ENCODE measurements around the gene PXDN.
"Not testable (repeated sequence)": the region's sequence is repeated elsewhere in the genome, so short reads cannot be mapped to it uniquely, and the experiment has no call there.

Gene PXDN

DNA sequence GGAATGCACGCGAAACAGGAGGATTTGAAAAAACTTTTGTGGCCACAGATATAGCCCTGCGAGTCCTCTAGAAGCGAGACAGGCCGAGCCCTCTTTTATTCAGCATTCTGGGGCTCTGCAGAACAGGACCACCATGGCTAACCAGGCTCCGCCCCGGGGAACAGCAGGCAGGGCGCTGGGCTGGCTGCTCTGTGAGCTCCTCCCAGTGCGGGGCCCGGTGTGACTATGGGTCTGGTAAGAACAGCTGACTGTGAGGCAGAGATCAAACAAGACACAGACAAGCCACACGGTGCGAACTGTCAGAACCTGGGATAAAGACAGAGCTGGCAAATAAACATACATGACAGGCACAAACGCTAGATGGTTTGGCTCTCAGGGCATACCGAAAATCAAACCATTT is 15.5 kb downstream of the PXDN start:
- H3K27me3 Mint-ChIP-seq: no peaks in the 10 kb centered on the region
- H3K27ac Mint-ChIP-seq: no peak overlapping the region
- no peaks in the 10 kb centered on the region for H3K36me3 Mint-ChIP-seq
- ATAC-seq: no peak
- no peak overlapping the region for H3K4me3 Mint-ChIP-seq
- H3K9me3 Mint-ChIP-seq: no peaks in the 10 kb centered on the region
- H3K4me1 Mint-ChIP-seq: no peaks in the 10 kb centered on the region

DNA sequence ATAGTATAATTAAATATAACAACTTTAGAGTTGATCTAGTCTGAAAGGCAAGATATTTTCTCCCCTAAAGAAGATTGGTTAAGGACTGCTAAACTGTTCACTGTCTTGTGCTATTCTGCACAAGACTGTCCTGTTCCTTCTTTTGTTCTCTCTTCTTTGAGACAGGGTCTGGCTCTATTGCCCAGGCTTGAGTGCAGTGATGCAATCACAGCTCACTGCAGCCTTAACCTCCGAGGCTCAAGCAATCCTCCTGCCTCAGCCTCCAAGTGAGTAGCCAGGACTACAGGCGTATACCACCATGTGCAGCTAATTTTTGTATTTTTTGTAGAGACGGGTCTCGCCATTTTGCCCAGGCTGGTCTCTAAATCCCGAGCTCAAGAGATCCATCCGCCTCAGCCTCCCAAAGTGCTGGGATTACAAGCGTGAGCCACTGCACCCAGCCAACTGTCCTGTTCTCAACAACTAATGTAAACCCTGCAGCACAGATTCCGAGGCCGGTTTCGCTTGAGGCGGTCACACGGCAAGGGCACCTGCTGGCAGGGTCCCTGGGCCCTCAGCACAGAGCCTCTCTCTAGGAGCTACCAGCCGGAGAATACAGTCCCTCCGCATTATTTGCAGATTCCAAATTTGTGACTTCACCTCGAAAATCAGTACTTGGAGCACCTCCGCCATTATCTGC is 16.4 kb downstream of the PXDN start:
- no peaks in the 10 kb centered on the region for H3K4me1 Mint-ChIP-seq
- H3K36me3 Mint-ChIP-seq: no peaks in the 10 kb centered on the region
- H3K27me3 Mint-ChIP-seq: no peaks in the 10 kb centered on the region
- no peak overlapping the region for H3K27ac Mint-ChIP-seq
- no peak overlapping the region for H3K4me3 Mint-ChIP-seq
- no peak for ATAC-seq
- no peaks in the 10 kb centered on the region for H3K9me3 Mint-ChIP-seq

DNA sequence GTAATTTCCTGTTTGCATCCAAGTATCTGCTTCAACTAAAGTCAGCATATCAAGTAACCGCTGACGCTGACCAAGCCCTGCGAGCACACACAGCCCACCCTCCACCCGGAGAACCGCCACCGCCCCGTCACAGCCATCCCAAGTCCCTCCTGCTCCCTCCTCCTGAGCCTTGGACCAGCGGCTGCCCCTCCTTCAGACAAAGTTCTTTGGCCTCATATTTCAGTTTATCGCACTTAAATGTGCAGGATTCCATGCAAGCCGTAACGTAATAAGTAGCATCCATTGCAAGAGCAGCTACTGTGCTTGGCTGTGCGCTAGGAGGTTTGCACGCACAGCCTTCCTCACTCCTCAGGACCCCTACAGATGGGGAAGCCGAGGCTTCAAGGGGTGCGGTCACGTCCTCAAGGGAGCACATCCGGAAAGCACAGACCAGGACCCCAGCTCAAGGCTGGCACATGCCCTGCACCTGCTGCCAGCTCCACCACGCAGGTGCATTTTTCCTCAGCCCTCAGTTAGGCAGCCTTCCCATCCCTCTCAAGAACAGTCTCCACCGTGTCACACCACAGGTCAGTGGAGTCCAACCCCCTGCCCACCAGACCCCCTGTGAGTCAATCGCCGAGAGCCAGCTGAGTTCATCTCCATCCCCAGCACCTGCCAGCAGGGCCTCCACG is 17.1 kb downstream of the PXDN start:
- Mint-ChIP-seq H3K4me1 (no peaks in the 10 kb centered on the region), H3K36me3 (no peaks in the 10 kb centered on the region), H3K27ac (no peak overlapping the region), H3K4me3 (no peak overlapping the region), H3K27me3 (no peaks in the 10 kb centered on the region), H3K9me3 (no peaks in the 10 kb centered on the region)
- ATAC-seq: no peak

DNA sequence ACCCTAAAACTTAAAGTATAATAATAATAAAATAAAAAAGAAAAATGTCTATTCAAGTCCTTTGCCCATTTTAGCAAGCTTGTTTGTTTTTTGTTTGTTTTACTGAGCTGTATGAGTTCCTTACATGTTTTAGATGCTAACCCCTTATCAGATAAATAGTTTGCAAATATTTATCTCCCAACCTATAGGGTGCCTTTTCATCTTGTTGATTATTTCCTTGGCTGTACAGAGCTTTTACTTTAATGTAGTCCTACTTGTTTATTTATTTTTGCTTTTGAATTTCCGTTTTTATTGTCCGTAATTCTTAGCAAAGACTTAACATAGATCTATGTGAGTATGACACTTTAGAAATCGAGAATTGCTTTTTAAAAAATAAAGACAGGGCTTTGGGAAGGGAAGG is 17.8 kb downstream of the PXDN start:
- Mint-ChIP-seq H3K27ac (no peak overlapping the region), H3K4me1 (no peaks in the 10 kb centered on the region), H3K9me3 (no peaks in the 10 kb centered on the region), H3K36me3 (no peaks in the 10 kb centered on the region), H3K4me3 (no peak overlapping the region), H3K27me3 (no peaks in the 10 kb centered on the region)
- ATAC-seq: no peak

DNA sequence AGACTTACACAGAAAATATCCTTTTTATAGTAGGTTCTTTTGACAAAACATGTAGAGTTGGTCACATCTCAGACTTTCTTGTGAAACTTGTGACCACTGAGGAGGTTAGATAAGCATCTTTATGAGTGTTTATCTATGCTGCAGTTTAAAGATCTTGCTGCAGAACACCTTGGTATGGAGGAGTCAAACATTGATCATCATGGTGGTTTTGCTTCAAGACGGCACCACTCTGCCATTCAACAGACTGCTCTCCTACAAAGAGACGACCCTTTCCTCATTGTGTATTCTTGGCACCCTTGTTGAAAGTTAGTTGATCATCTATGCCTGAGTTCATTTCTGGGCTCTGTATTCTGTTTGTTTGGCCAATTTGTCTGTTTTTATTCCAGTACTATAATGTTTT is 20.0 kb downstream of the PXDN start:
- H3K4me1 Mint-ChIP-seq, ATAC-seq, H3K9me3 Mint-ChIP-seq, H3K4me3 Mint-ChIP-seq, H3K27ac Mint-ChIP-seq, H3K36me3 Mint-ChIP-seq, H3K27me3 Mint-ChIP-seq: not testable (repeated sequence)

DNA sequence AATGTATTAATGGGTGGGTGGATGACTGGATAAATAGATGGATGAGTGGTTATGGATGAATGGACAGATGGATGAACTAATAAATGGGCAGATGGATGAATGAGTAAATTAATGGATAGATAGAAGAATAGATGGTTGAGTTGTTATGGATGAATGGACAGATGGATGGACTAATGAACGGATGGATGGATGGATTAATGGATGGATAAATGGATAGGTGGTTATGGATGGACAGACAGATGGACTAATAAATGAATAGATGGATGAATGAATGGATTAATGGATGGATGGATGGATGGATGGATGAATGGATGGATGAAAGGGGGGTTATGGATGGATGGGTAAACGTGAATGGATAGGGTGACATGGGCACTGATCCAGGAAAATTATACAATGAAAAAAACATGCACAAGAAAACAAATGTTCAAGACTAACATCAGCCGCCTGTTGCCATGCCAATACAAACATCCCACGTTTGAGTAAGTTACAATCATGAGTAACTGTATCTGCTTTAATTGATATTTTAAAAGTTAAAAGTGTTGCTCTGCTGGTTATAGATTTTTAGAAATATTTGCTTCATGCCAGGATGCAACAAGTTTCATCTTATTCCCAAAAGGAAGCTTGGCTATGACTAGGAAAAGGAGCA is 20.8 kb downstream of the PXDN start:
- no peaks in the 10 kb centered on the region for H3K36me3 Mint-ChIP-seq
- no peaks in the 10 kb centered on the region for H3K27me3 Mint-ChIP-seq
- H3K4me3 Mint-ChIP-seq: no peak overlapping the region
- H3K9me3 Mint-ChIP-seq: no peaks in the 10 kb centered on the region
- H3K4me1 Mint-ChIP-seq: no peaks in the 10 kb centered on the region
- no peak for ATAC-seq
- H3K27ac Mint-ChIP-seq: no peak overlapping the region

DNA sequence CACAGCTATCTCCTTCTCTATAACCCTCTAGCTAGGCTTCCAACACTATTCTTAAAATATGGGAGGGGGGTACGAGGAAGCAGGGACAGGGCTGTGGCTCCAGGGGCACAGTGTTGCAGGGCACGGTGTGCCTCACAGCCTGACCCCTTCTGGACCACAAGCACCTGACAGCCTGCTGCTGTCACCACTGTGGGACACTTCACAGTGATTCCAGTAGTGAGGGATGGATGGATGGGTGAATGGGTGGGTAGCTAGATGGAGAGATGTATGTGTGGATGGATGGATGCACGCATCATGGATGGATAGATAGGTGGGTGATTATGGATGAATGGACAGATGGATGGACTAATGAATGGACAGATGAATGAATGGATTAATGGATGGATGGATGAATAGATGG is 21.6 kb downstream of the PXDN start:
- Mint-ChIP-seq H3K27ac (no peak overlapping the region), H3K4me3 (no peak overlapping the region), H3K9me3 (peaks cover 8% of the 10 kb centered on the region), H3K36me3 (no peaks in the 10 kb centered on the region), H3K27me3 (no peaks in the 10 kb centered on the region), H3K4me1 (no peaks in the 10 kb centered on the region)
- no peak for ATAC-seq

DNA sequence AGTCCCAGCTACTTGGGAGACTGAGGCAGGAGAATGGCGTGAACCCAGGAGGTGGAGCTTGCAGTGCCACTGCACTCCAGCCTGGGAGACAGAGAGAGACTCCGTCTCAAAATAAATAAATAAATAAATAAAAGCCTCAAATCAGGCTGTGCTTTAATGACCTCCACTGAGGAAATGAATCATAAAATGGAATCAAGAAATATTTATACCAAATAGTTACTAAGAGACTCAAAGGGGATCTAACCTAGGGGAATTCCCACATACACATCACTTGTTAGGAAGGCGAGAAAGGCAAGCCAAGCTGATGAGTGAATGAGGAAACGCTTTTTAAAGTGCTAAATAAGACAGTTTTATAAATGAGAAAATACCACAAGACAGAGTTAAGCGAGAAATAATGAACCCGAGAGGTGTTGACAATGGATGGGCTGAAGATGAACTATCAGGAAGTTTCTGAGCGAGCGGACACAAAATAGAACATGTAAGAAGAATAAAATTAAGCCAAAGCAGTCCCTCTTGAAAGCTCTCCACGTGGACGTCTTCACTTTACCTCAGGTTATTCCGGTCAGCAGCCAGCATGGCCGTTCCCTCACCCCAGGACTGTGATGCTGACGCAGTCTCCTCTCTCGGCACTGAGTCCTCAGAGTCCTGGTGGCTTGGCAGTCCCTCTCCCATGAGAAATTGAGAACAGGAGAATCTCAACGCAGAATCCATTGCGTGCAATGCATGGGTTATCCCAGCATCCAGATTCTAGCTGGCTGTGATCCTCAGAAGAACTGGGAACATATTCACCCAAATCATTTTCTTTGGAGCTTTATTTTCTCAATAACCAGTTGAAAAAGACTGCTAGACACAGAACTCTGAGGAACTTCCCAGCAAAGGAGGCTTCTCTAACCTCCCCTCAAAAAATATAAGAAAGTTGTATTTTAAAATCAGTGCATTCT is 22.3 kb downstream of the PXDN start:
- Mint-ChIP-seq H3K4me3 (no peak overlapping the region), H3K36me3 (no peaks in the 10 kb centered on the region), H3K27me3 (no peaks in the 10 kb centered on the region), H3K4me1 (no peaks in the 10 kb centered on the region), H3K9me3 (peaks cover 11% of the 10 kb centered on the region), H3K27ac (no peak overlapping the region)
- no peak for ATAC-seq

DNA sequence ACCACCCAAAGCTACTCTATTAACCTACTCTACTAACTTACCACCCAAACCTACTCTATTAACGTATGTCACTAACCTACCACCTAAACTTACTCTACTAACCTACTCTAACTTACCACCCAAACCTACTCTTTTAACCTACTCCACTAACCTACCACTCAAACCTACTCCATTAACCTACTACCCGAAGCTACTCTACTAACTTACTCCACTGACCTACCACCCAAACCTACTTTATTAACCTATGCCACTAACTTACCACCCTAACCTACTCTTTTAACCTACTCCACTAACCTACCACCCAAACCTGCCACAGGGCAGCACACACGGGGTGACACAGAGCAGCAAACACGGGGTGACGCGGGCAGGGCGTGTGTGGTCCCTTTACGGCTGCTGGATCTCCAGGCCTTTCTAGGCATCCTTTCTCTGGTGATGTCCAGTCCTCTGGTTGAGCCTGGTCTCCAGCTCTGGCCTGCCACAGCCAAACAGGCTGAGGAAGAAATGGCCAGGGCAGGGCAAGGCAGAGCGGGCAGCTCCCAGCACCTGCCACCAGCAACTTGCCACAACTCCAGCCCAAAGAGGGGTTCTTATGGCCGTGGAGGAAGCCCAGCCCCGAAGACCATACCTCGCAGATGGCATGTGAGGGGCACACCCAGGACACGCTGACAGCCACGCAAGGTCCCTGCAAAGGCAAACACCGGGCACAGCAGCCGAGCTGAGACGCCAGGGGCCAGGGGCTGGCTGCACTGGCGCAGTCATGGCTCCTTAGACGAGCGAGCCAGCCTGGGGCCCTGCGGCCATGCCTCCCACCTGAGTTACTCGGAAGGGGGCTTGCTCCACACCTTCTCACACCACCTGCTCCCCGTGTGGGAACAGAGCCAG is 25.7 kb downstream of the PXDN start:
- H3K27ac Mint-ChIP-seq: no peak overlapping the region
- peaks cover 15% of the 10 kb centered on the region for H3K27me3 Mint-ChIP-seq
- H3K4me3 Mint-ChIP-seq: no peak overlapping the region
- no peaks in the 10 kb centered on the region for H3K4me1 Mint-ChIP-seq
- no peak for ATAC-seq
- no peaks in the 10 kb centered on the region for H3K36me3 Mint-ChIP-seq
- H3K9me3 Mint-ChIP-seq: peaks cover 11% of the 10 kb centered on the region

DNA sequence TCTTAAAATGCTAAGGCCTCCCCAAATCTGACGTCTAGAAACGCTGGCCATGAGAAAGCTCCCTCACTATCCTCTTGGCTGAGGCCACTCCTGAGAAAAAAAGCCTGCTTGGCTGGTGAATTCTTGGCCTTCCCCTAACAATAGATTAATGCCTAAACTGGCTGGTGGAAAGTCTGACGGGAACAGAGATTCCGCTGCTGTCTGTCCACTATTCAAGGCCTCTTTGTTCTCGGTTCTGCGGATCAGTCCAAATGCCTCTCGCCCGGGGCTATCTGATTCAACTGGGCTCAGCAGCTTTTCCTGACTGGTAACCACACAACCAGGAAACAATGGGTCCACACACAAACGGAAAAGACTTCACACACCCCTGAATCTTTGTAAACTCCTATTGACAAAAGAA is 27.2 kb downstream of the PXDN start:
- Mint-ChIP-seq H3K9me3 (peaks cover 11% of the 10 kb centered on the region), H3K36me3 (no peaks in the 10 kb centered on the region), H3K27me3 (peaks cover 22% of the 10 kb centered on the region), H3K27ac (no peak overlapping the region), H3K4me1 (no peaks in the 10 kb centered on the region), H3K4me3 (no peak overlapping the region)
- no peak for ATAC-seq

DNA sequence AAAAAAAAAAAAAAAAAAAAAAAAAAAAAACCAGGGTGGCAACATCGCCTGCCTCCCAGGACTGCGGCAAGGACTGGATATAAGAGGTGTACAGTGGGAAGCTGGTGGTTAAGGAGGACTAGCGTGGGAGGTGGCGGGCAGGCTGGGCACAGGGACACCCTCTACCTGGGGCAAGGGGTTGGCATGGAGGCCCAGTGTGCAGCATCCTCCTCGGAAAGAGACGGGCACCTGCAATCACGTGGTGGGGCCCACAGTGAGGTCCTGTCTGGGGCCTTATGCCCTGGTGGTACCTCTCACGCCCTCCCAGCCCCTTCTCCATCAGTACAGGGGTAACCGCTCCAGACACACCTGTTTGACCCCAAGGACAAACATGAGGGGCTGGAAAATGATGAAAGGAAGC is 27.9 kb downstream of the PXDN start:
- Mint-ChIP-seq H3K36me3 (no peaks in the 10 kb centered on the region), H3K4me3 (no peak overlapping the region), H3K27me3 (peaks cover 28% of the 10 kb centered on the region), H3K9me3 (peaks cover 11% of the 10 kb centered on the region), H3K4me1 (no peaks in the 10 kb centered on the region), H3K27ac (no peak overlapping the region)
- no peak for ATAC-seq

DNA sequence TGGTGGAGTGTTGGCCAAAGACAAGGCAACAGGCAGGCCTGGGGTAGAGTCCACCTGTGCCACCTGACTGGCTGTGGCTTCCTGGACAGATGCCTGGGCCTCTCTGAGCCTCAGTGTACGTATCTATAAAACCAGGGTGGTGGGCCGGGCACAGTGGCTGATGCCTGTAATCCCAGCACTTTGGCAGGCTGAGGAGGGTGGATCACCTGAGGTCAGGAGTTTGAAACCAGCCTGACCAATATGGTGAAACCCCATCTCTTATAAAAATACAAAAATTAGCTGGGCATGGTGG is 28.4 kb downstream of the PXDN start:
- ATAC-seq, H3K27ac Mint-ChIP-seq, H3K36me3 Mint-ChIP-seq, H3K4me3 Mint-ChIP-seq, H3K4me1 Mint-ChIP-seq: not testable (repeated sequence)
- Mint-ChIP-seq H3K9me3 (peaks cover 11% of the 10 kb centered on the region), H3K27me3 (peaks cover 32% of the 10 kb centered on the region)

DNA sequence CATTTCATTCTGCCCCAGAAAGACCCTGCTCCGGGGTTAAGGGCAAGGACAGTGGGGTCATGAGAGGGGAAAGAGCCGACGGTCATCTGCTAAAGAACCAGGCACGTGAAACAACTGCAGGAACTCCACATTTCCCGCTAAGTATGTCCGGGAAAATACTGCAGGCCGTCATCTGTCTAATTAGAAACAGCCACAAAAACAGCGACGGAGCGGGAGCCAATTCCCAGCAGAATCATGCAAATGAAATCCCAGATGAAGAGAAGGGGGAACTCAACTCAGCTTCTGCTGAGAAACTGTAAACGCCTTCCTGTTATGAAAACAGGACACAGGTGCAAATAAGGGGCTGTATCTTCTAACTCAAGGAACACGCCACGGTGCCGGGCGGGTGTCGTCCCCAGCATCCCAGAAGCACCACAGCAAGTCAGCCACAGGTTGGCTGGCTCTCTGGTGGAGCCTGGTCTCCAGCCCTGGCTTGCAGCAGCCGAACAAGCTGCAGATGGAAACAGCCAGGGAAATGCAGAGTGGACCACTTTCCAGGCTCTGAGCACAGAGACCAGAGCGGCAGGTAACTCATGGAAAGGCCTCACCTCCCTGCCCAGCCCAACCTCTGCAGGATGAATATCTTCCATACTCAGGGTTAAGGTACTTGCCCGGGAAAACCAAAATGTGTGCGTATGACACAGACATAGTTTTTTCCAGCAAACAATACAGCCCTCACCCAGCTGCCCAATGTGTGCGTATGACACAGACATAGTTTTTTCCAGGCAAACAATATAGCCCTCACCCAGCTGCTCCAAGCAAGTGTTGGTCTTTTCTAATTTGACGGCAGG is 28.9 kb downstream of the PXDN start:
- ATAC-seq: no peak
- Mint-ChIP-seq H3K4me1 (no peaks in the 10 kb centered on the region), H3K27ac (no peak overlapping the region), H3K27me3 (peaks cover 32% of the 10 kb centered on the region), H3K36me3 (no peaks in the 10 kb centered on the region), H3K9me3 (peaks cover 11% of the 10 kb centered on the region), H3K4me3 (no peak overlapping the region)
